Measurements from ENCODE around the gene TMEM259. TPM values are rescaled to one million over a fixed set of nuclear protein-coding genes. Genes with fewer than 3 reads are reported as not detected.

The TMEM259 gene
- total RNA-seq, 4 donors from 2014 or later: 146 to 179 (median 154) TPM

DNA sequence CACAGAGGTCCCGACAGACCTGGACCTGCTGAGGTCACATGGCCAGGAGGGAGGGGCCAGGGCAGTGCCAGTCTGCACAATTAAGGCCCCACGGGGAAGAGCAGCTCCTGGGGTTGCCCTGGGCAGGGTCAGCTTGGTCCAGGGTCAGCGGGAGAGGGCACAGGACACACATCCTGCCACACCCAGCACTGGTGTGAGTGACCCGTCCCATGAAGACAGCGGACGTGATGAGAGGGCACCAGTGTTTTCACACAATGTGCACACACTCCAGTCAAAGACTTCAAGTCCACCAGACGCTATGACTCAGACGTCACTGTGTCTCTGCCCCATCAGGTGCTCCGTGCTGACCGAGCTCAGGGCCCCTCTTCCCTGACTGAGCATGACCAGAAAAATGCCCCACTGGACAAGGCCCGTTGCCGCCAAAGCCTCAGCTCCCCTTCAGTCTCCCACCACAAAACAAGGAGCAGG lies 4.2 kb downstream of the TMEM259 start:
- peaks cover 0 to 74% (median 51%) of the 10 kb centered on the region in 3 donors for H3K4me1 ChIP-seq
- no peak for ATAC-seq
- H3K27ac ChIP-seq: peak overlapping the region in 3 of 4 donors; percentile 62 to 99 (median 68)
- no peaks in the 10 kb centered on the region for H3K27me3 ChIP-seq
- H3K36me3 ChIP-seq: peaks cover 0 to 45% of the 10 kb centered on the region in 2 donors
- peak overlapping the region in 1 of 2 donors; percentile 7 for H3K4me3 ChIP-seq
- 40 to 52% methylated on average over 2 to 5 of the region's 12 CpGs for WGBS, 2 donors (ENCODE audit: low coverage in 1 of 2)
- no peak for TF ChIP-seq POLR2A (IDR thresholded peaks at IDR 0.05)
- no peak for TF ChIP-seq EP300 (IDR thresholded peaks at IDR 0.05)
- TF ChIP-seq POLR2AphosphoS5 (IDR thresholded peaks at IDR 0.05): peak; percentile 47
- TF ChIP-seq, protein P1, sequence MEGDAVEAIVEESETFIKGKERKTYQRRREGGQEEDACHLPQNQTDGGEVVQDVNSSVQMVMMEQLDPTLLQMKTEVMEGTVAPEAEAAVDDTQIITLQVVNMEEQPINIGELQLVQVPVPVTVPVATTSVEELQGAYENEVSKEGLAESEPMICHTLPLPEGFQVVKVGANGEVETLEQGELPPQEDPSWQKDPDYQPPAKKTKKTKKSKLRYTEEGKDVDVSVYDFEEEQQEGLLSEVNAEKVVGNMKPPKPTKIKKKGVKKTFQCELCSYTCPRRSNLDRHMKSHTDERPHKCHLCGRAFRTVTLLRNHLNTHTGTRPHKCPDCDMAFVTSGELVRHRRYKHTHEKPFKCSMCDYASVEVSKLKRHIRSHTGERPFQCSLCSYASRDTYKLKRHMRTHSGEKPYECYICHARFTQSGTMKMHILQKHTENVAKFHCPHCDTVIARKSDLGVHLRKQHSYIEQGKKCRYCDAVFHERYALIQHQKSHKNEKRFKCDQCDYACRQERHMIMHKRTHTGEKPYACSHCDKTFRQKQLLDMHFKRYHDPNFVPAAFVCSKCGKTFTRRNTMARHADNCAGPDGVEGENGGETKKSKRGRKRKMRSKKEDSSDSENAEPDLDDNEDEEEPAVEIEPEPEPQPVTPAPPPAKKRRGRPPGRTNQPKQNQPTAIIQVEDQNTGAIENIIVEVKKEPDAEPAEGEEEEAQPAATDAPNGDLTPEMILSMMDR (IDR thresholded peaks at IDR 0.05): no peak
- no peaks in the 10 kb centered on the region for H3K9me3 ChIP-seq

DNA sequence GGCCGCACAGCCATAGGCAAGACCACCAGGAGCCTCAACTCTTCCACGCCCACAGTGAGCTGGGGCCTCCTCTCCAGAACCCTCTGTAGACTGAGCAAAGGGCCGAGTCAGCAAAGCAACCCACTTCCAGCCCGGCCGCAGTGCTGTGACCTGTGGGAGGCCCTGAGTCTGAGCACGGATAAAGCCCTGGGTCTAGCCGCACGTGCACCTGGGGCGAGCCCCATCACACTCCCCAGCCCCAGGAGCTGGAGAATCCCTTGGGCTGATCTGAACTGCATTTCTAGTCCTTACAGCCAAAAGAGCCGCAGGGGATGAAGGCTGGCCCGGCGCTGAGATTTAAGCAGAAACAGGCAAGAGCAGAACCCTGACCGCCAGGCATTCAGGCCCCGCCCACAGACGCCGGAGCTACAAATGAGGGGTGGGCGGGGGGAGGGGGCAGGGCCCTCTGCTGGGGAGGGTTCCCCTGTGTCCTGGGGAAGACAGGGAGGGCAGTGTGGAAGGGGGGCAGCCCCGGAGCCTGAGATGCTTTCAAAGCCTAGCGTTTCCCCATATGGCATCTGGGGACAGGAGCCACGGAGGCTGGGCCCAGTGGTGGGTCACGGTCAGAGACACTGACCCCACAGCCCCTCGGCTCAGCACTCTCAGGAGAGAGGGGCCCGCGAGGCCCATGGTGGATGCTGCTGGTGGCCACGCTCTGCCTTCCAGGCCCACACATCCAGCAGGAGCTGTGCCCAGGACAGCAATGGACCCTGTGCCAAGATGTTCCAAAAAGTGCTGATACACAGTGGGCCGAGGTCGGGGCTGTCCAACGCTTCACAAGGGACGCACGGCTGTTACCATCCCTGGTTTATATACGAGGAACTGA lies 4.9 kb downstream of the TMEM259 start:
- 20% methylated on average over 1 of the region's 31 CpGs; no CpG with 5 or more reads in 1 of the 2 donors for WGBS, 2 donors (ENCODE audit: low coverage in 1 of 2)
- TF ChIP-seq EP300 (IDR thresholded peaks at IDR 0.05) (no peak), POLR2A (IDR thresholded peaks at IDR 0.05) (no peak), POLR2AphosphoS5 (IDR thresholded peaks at IDR 0.05) (no peak)
- TF ChIP-seq, protein P1 (IDR thresholded peaks at IDR 0.05): no peak

DNA sequence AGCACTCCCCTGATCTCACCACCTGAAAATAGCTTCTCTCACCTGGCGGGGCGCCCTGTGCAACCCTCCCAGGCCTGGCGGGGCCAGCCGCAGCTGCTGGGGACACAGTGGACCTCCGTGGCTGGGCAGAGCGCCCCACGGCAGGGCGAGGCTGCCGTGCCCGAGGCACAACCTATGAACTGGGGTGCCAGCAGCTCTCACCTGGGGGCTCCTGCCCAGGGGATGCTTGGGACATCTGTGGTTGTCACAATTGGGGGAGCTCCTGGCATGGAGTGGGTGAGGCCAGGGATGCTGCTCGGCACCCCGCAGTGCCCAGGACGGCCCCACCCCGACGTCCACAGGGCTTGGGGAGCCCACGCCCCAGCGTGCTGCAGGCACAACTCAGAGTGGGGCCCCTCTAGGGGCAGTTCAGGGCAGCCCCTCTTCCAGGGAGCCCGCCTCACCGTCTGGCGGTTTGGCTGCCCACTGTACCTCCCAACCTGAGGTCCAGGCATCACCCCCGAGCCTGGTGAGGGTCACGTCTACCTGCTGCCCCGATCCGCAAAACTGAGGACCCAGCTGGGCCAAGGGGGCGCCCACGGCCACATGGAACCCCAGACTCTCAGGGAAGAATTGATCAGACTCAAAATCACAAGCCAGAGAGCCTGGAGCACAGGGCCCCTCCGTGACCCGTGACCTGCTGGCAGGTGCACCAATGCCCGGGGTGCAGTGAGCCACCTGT lies 5.7 kb downstream of the TMEM259 start:
- Histone ChIP-seq H3K36me3 (peaks cover 0 to 59% of the 10 kb centered on the region in 2 donors), H3K27me3 (no peaks in the 10 kb centered on the region), H3K4me3 (no peak overlapping the region), H3K9me3 (no peaks in the 10 kb centered on the region), H3K4me1 (peaks cover 0 to 70% (median 49%) of the 10 kb centered on the region in 3 donors), H3K27ac (no peak overlapping the region)
- no peak for TF ChIP-seq EP300 (IDR thresholded peaks at IDR 0.05)
- TF ChIP-seq POLR2AphosphoS5 (IDR thresholded peaks at IDR 0.05): no peak
- TF ChIP-seq POLR2A (IDR thresholded peaks at IDR 0.05): no peak
- TF ChIP-seq, protein P1 (IDR thresholded peaks at IDR 0.05): no peak
- no CpG with 5 or more reads among the region's 29 CpGs for WGBS, 2 donors (ENCODE audit: low coverage in 1 of 2)
- ATAC-seq: no peak

More for the DNA sequence above, 4.9 kb downstream of the TMEM259 start:
- no peak for ATAC-seq
- Histone ChIP-seq H3K36me3 (peaks cover 0 to 51% of the 10 kb centered on the region in 2 donors), H3K27ac (peak overlapping the region in 3 of 4 donors; percentile 62 to 99 (median 68)), H3K27me3 (no peaks in the 10 kb centered on the region), H3K4me3 (peak overlapping the region in 1 of 2 donors; percentile 7), H3K4me1 (peaks cover 0 to 72% (median 49%) of the 10 kb centered on the region in 3 donors), H3K9me3 (no peaks in the 10 kb centered on the region)

DNA sequence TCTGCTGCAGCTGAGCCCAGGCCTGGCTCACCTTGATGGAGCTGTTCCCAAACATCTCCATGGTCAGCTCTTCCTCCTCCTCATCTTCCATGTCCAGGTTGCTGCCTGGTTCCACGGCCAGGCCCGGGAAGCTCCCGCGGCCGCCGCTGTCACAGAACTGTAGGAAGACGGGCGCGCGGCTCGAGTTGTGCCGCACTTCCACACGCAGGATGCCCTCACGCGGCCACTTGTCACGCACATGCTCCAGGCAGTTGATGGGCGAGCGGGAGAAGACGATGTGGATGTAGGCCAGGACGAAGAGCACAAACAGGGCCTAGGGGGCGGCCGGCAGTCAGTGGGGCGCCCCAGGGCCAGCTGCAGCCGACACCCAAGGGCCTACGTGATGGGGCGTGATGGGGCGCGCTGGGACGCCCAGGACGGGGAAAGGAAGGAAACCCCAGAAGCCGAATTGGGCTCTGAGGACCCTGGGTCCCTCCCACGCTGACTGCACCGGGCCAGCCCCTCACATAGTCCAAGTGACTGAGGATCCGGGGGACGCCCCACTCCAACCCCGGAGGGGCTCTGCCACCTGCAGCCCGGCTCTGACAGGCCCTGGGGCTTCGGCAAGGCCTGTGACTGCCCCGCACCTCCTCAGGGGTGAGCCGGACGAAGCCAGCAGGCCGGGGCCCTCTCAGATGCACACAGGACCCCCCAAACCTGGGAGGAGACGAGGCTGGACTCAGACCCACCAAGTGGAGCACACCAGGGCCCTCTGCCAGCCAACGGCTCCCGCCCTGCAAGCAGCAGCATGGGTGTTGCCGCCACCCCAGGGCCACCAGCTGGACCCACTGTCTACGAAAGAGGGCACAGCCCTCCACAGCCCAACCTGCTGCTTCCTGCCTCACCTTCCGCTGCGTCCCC lies 6.5 kb downstream of the TMEM259 start:
- Histone ChIP-seq H3K36me3 (peaks cover 0 to 67% of the 10 kb centered on the region in 2 donors), H3K4me3 (no peak overlapping the region), H3K27me3 (no peaks in the 10 kb centered on the region), H3K4me1 (peaks cover 0 to 62% (median 45%) of the 10 kb centered on the region in 3 donors), H3K27ac (no peak overlapping the region), H3K9me3 (no peaks in the 10 kb centered on the region)
- TF ChIP-seq, protein P1 (IDR thresholded peaks at IDR 0.05): no peak
- TF ChIP-seq POLR2A (IDR thresholded peaks at IDR 0.05): peak in 1 of 2 donors; percentile 11
- ATAC-seq: no peak
- 95% methylated on average over 8 of the region's 49 CpGs; no CpG with 5 or more reads in 1 of the 2 donors for WGBS, 2 donors (ENCODE audit: low coverage in 1 of 2)

Data from gastroesophageal sphincter (tissue), 4 donors.